ENCODE data around the gene DPY19L2.
"Not testable (repeated sequence)": the region's sequence is repeated elsewhere in the genome, so short reads cannot be mapped to it uniquely, and the experiment has no call there.

DNA sequence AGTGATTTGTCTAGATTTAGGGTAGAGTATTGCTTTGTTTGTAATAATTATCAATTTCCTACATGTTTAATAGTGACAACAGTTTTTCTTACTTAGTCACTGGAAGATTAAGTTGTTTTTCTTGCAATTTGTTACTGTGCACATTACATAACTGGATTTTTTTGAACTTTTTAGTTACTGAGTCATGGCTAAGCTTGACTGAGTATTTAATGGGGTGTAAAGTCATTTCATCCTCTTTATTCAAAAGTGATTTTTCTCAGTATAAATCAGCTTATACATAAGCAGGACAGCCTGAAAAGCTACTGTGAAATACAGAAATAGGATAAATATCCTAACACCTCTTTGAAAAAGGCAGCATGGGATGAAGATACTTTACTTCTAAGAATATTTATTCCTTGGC lies 12.5 kb upstream of the DPY19L2 start:
- TF ChIP-seq, protein P1, sequence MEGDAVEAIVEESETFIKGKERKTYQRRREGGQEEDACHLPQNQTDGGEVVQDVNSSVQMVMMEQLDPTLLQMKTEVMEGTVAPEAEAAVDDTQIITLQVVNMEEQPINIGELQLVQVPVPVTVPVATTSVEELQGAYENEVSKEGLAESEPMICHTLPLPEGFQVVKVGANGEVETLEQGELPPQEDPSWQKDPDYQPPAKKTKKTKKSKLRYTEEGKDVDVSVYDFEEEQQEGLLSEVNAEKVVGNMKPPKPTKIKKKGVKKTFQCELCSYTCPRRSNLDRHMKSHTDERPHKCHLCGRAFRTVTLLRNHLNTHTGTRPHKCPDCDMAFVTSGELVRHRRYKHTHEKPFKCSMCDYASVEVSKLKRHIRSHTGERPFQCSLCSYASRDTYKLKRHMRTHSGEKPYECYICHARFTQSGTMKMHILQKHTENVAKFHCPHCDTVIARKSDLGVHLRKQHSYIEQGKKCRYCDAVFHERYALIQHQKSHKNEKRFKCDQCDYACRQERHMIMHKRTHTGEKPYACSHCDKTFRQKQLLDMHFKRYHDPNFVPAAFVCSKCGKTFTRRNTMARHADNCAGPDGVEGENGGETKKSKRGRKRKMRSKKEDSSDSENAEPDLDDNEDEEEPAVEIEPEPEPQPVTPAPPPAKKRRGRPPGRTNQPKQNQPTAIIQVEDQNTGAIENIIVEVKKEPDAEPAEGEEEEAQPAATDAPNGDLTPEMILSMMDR (IDR thresholded peaks at IDR 0.05; ENCODE audit: low read depth, low read length, poor library complexity, severe bottlenecking): not testable (repeated sequence)
- not testable (repeated sequence) for TF ChIP-seq EZH2phosphoT487 (IDR thresholded peaks at IDR 0.05; ENCODE audit: borderline replicate concordance, low read length)
